Measurements from ENCODE around the gene PLP2. TPM values are rescaled to one million over a fixed set of nuclear protein-coding genes. Genes with fewer than 3 reads are reported as not detected.

The PLP2 gene
- total RNA-seq, 6 experiments from 2014 or later = 7.4 to 24.4 (median 14.5) TPM

DNA sequence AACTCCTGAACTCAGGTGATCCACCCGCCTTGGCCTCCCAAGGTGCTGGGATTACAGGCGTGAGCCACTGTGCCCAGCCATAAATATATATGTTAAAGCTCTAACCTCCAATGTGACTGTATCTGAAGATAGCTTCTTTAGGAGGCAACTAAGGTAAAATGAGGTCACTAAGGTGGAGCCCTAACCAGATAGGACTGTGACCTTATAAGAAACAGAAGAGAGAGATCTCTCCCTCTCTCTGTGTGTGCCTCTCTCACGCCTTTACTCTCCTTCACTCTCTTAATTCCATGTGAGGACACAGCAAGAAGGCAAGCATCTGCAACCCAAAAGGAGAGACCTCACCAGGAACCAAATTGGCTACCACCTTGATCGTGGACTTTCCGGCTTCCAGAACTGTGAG is 10.1 kb upstream of the PLP2 start:
- TF ChIP-seq POLR2A (IDR thresholded peaks at IDR 0.05) (no peak), CTCF (IDR thresholded peaks at IDR 0.05) (no peak)
- ATAC-seq = no peak
- no peak overlapping the region for H3K27ac ChIP-seq
- DNase-seq = no peak
- no peak overlapping the region for H3K4me3 ChIP-seq
- no peaks in the 10 kb centered on the region for H3K36me3 ChIP-seq
- intact Hi-C loops (cut with DNase I) = no loop called here
- H3K4me1 ChIP-seq = peaks cover 0 to 11% (median 4%) of the 10 kb centered on the region in 4 donors
- no peaks in the 10 kb centered on the region for H3K27me3 ChIP-seq
- WGBS (ENCODE audit: insufficient coverage, low coverage, low lambda C conversion rate, missing lambda C conversion rate) = 52% methylated on average over 5 of the region's 5 CpGs
- H3K9me3 ChIP-seq = no peaks in the 10 kb centered on the region

DNA sequence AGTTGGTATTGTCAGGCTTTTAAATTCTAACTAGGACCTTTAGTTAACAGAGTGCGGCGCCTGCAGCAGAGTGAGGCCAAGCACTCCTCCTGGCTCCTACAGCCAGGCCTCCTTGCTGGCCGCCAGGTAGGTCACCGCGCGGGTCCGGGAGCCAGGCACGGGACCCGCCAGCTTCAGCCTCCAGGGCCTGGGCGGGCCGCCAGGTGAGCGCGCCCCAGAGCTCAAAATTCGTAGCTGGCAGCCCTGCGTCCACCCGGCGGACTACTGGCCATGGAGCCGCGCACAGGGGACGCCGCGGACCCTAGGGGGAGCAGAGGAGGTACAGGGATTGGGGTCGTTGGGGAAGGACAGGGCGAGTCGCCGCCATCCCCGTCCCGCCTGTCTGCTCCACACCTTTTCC is 9.1 kb upstream of the PLP2 start, which contains the start of gene MAGIX:
Gene MAGIX, plus strand, starts transcription at position 139 of the 400 bp plus-strand sequence. Its CDS starts 132 bp downstream, at position 271.
- Histone ChIP-seq H3K27ac (peak within 1 kb of the TSS; percentile 71 to 87 (median 81)), H3K36me3 (no peaks in the 10 kb centered on the region), H3K4me1 (peaks cover 0 to 11% (median 4%) of the 10 kb centered on the region in 4 donors), H3K9me3 (no peaks in the 10 kb centered on the region), H3K4me3 (peak within 1 kb of the TSS; percentile 23 to 50 (median 50)), H3K27me3 (no peaks in the 10 kb centered on the region)
- no peak for TF ChIP-seq POLR2A (IDR thresholded peaks at IDR 0.05)
- peak in 1 of 4 donors; percentile 2 for TF ChIP-seq CTCF (IDR thresholded peaks at IDR 0.05)
- intact Hi-C loops (cut with DNase I) = no loop called here
- DNase-seq = peak; percentile 55 to 82 (median 80)
- ATAC-seq = peak; percentile 25 to 60 (median 43)
- WGBS (ENCODE audit: insufficient coverage, low coverage, low lambda C conversion rate, missing lambda C conversion rate) = 26% methylated on average over 3 of the region's 28 CpGs

GRCh38 chrX:49163555-49164419 is 7.9 kb upstream of the PLP2 start:
- H3K4me3 ChIP-seq = peak overlapping the region; percentile 23 to 50 (median 50)
- peak; percentile 38 for TF ChIP-seq POLR2A (IDR thresholded peaks at IDR 0.05)
- TF ChIP-seq CTCF (IDR thresholded peaks at IDR 0.05) = peak; percentile 67 to 83 (median 76)
- peaks cover 0 to 11% (median 4%) of the 10 kb centered on the region in 4 donors for H3K4me1 ChIP-seq
- WGBS (ENCODE audit: insufficient coverage, low coverage, low lambda C conversion rate, missing lambda C conversion rate) = 46% methylated on average over 16 of the region's 69 CpGs
- intact Hi-C loops (cut with DNase I) = no loop called here
- H3K27me3 ChIP-seq = no peaks in the 10 kb centered on the region
- H3K27ac ChIP-seq = peak overlapping the region; percentile 71 to 87 (median 81)
- no peaks in the 10 kb centered on the region for H3K9me3 ChIP-seq
- no peaks in the 10 kb centered on the region for H3K36me3 ChIP-seq
- DNase-seq (peak; percentile 89 to 93 (median 90)), ATAC-seq (peak; percentile 76 to 84 (median 79))

GRCh38 chrX:49164589-49165360 is 6.9 kb upstream of the PLP2 start:
- Histone ChIP-seq H3K27ac (peak overlapping the region in 2 of 3 donors; percentile 81 to 87), H3K27me3 (no peaks in the 10 kb centered on the region), H3K9me3 (no peaks in the 10 kb centered on the region), H3K4me1 (peaks cover 0 to 11% (median 4%) of the 10 kb centered on the region in 4 donors), H3K36me3 (no peaks in the 10 kb centered on the region), H3K4me3 (no peak overlapping the region)
- peak in 1 of 3 donors; percentile 52 for DNase-seq
- intact Hi-C loops (cut with DNase I) = no loop called here
- ATAC-seq = no peak
- TF ChIP-seq CTCF (IDR thresholded peaks at IDR 0.05) (no peak), POLR2A (IDR thresholded peaks at IDR 0.05) (no peak)
- 80% methylated on average over 2 of the region's 31 CpGs for WGBS (ENCODE audit: insufficient coverage, low coverage, low lambda C conversion rate, missing lambda C conversion rate)

Data from right lobe of liver (tissue), 6 donors.